ENCODE results near the gene CFAP57.

Gene CFAP57

DNA sequence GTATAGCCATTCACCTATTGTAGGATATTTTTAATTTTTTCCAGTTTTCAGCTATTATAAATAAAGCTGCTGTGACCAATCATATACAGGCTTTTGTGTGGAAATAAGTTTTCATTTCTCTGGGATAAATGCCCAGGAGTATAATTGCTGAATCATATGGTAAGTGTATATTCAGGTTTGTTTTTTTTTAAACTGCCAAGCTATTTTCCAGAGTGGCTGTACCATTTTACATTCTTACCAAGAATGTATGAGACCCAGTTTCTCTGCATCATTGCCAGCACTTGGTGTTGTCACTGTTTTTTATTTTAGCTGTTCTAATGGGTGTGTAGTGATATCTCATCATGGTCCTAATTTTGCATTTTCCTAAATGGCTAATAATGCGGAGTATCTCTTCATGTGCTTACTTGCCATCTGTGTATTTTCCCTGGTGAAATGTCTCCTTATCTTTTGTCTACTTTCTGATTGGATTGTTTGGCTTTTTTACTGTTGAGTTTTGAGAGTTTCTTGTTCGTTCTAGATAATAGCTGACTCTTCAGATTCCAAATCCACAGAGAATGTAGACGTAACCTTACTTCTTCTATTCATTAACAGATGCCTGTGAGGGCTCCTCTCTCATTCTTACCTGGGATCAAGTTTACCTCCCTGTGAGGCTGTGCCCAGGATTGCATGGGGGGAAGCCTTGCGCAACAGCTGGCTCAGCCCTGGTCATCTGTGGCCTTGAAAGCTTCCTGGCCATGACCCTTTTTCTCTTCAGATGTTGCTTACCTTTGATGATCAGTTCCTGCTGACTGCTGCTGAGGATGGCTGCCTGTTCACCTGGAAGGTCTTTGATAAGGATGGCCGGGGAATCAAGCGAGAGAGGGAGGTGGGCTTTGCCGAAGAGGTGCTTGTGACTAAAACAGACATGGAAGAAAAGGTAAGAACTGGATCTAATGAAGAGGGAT is 42.6 kb downstream of the CFAP57 start:
- TF ChIP-seq, protein P1, sequence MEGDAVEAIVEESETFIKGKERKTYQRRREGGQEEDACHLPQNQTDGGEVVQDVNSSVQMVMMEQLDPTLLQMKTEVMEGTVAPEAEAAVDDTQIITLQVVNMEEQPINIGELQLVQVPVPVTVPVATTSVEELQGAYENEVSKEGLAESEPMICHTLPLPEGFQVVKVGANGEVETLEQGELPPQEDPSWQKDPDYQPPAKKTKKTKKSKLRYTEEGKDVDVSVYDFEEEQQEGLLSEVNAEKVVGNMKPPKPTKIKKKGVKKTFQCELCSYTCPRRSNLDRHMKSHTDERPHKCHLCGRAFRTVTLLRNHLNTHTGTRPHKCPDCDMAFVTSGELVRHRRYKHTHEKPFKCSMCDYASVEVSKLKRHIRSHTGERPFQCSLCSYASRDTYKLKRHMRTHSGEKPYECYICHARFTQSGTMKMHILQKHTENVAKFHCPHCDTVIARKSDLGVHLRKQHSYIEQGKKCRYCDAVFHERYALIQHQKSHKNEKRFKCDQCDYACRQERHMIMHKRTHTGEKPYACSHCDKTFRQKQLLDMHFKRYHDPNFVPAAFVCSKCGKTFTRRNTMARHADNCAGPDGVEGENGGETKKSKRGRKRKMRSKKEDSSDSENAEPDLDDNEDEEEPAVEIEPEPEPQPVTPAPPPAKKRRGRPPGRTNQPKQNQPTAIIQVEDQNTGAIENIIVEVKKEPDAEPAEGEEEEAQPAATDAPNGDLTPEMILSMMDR (conservative IDR thresholded peaks at IDR 0.05) = no peak
- no peak for TF ChIP-seq ZFX (IDR thresholded peaks at IDR 0.05)

DNA sequence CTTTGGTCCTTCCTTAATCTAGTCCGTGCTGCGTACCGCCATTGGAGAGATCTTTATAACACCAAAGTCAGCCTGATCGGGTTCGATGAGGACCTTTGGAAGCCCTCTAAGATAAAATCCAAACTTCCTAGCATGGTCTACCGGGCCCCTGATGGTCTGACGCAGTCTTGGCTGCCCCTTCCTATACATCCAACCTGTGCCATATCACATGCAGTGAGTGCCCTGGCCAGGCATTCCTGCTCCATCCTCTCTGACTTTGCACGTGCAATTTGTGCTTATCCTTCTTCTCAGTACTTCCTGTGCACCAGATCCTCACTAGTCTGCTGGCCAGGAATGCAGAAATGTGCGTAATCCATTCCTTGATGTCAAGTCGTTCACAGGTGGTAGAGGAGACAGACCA is 45.6 kb downstream of the CFAP57 start:
- TF ChIP-seq, protein P1 (conservative IDR thresholded peaks at IDR 0.05) = no peak
- no peak for TF ChIP-seq ZFX (IDR thresholded peaks at IDR 0.05)
- no peak overlapping the region for H3K27ac ChIP-seq

More for the DNA sequence above, 42.6 kb downstream of the CFAP57 start:
- no peak overlapping the region for H3K27ac ChIP-seq

DNA sequence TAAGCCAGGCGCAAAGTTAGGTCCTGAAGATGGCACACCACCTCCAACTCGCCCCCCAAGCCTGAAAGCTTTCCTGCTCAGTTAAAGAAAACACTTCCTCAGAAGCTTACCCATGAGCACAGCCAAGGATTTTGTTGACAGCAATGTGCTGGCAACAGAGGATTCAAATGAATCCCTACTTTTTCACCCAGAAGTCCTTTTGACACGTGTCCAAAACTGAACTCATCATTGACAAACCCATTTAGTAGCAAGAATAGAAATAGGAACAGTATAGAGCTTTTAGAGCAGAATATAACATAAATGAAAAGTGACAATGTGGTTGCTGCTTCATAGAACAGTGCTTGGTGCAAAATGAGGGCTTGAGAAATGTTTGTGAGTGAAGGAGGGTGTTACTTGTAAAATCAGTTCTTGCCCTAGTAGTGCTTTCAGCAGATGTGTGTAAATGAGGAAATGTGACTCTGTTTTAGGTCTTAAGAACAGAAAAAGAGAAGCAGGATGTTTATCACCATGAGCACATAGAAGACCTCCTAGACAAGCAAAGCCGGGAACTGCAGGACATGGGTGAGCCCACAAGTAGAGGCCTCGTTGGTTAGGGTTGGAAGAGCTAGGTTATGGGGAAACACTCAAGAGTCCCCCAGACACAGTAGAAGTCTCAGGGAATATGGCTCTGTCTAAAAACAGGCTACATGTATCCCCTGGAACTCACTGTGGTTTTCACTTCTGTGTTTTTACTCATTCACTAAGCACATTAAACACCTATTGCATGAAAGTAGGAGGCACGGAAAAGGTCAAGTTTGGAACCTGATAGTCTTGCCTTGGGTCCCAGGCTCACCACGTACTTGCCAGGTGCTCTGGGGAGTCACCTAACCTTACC is 49.0 kb downstream of the CFAP57 start:
- H3K27ac ChIP-seq = no peak overlapping the region
- TF ChIP-seq, protein P1 (conservative IDR thresholded peaks at IDR 0.05) = no peak

DNA sequence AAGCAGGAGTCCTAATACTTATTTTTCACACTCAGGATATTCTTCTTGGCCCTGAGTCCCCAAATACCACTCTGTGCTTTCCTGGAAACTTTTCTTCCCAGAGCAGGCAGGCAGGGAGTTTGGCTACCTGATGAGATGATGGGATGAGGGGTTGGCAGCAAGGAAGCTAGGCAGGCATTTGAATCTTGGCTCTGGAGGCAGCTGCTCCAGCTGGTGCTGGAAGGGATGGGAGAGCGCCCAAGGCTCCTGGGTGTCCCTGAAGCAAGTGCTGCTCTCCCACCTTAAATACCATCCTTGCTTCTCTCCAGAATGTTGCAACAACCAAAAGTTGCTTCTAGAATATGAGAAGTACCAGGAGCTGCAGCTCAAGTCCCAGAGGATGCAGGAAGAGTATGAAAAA is 49.7 kb downstream of the CFAP57 start:
- no peak overlapping the region for H3K27ac ChIP-seq
- TF ChIP-seq, protein P1 (conservative IDR thresholded peaks at IDR 0.05) = no peak
- no peak for TF ChIP-seq ZFX (IDR thresholded peaks at IDR 0.05)

DNA sequence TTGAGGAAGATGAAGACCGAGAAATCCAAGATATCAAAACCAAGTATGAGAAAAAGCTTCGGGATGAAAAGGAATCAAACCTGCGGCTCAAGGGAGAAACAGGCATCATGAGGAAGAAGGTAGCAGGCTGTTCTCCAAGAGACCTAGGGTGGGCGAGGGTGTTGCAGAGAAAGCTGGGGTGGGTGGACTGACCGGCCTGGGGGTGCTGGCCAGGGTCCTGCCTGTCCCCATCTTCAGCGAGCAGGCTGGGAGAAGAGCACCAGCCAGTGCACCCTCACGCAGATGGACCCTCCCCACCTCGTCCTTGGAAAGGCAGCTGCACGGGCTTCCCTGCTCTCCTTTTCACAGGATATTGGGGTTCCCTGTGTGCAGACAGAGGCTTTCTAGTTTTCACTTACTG is 50.7 kb downstream of the CFAP57 start:
- no peak overlapping the region for H3K27ac ChIP-seq
- TF ChIP-seq, protein P1 (conservative IDR thresholded peaks at IDR 0.05) = no peak
- no peak for TF ChIP-seq ZFX (IDR thresholded peaks at IDR 0.05)

DNA sequence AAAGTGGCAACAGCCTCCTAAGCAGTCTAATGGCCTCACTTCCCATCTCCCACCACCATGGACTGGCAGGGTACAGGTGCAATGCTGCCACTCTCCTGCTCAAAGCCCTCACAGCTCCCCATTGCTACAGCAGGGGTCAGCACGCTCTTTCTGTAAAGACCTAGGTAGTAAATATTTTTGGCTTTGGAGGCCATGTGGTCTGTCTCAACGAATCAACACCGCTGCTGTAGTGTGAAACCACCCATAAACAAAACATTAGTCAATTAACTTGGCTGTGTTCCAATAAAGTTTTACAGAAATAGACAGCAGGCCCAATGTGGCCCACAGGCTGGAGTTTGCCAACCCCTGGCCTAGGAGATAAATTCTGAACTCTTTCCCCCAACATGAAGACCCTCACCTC is 53.0 kb downstream of the CFAP57 start:
- TF ChIP-seq, protein P1 (conservative IDR thresholded peaks at IDR 0.05) = no peak
- no peak for TF ChIP-seq ZFX (IDR thresholded peaks at IDR 0.05)
- H3K27ac ChIP-seq = no peak overlapping the region

All from C4-2B (cell line).